T-helper 2 cell treated with Interferon-gamma antibody and Interleukin-4, amounts not matched to agents 100 ng/mL and 5 ng/mL, for 36 hours (primary cell): ENCODE measurements around the gene LBX1. TPM values are rescaled to one million over a fixed set of nuclear protein-coding genes. Genes with fewer than 3 reads are reported as not detected.

ENCODE experiments used
- intact Hi-C: fragments of 100-400 bp; cut with micrococcal nuclease; formaldehyde crosslinking; loops from one replicate; pipeline ENCODE4 v1.15.1; 2023
- total RNA-seq: library from RNA; stranded (reverse); gene quantifications from 2 replicates; pipeline ENCODE4 v1.2.3, GENCODE V29; 2022

Gene LBX1
- total RNA-seq: not detected in 2 replicates

DNA sequence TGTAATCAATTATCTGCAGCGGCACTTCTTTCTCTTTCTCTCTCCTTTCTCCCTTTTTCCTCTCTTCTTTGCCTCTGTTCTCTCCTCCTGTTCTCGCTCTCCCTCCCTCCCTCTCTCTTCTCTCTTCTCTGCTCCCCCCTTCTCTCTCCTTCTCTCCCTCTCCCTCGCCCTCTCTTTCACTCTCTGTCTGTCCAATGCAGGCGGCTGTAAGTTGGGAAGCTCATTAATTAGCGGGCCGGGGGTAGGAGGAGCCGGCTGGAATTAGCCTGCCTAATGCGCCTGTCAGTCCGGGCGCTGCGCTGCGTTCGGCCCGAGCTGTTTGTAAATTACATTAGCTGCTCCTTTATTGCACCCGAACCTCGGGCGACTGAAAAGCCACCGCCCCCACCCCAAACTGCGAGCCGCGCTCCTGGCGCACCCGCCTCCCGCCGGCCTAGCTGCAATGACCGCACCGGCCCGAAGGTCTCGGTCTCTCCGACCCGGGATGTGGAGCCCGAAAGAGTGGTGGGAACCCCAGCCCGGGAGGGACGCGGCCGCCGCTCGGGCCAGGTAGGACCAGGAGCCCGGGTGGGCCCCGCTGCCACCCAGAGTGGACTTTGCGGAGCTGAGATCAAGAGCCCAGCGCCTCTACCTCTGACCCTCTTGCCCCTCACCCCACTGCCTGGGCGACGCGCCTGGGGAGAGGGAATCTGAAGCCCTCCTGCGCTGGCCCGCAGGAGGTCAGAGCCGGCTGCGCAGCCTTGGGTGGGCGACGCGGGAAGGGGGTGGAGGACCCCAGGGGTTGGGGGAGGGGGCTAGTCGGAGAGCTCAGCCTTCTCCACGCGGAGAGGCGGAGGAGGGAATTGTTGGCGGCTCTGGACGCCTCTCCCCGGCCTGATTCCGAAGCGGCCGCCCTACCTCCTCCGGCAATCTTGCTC, at the start of gene LBX1:
LBX1 (minus strand) TSS at position 198 of the 917 bp plus-strand sequence. CDS start 648 bp downstream, outside the sequence.
- intact Hi-C loops: loop anchor here (2.0 to 10.0 kb wide), 3 partner anchors 99 to 1695 kb away; partner anchors contain the start of genes NKX2-3 and TLX1

GRCh38 chr10:101273741-101274140, 44.5 kb upstream of the LBX1 start:
- intact Hi-C loops: loop anchor here (2.0 kb wide), 2 partner anchors 169 to 297 kb away; no protein-coding TSS in a partner anchor

DNA sequence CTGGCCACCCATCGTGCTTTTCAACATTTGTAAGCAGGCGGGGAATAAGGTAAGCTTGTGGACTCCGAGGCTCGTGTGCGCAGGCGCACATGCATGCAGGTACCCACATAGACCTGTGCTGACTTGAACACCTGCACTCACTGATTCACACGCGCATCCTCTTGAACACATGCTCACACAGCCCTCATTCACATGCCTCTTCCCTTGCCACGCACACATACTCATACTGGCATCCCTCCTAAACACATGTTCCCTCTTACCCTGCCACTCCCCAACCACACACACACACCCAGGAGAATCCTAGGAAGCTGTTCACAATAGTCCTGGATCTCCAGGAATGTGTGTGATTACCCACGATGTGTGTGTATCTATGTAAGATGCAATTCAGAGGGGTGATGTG, 44.1 kb upstream of the LBX1 start:
- intact Hi-C loops: loop anchor here (2.0 kb wide), 2 partner anchors 169 to 297 kb away; no protein-coding TSS in a partner anchor

DNA sequence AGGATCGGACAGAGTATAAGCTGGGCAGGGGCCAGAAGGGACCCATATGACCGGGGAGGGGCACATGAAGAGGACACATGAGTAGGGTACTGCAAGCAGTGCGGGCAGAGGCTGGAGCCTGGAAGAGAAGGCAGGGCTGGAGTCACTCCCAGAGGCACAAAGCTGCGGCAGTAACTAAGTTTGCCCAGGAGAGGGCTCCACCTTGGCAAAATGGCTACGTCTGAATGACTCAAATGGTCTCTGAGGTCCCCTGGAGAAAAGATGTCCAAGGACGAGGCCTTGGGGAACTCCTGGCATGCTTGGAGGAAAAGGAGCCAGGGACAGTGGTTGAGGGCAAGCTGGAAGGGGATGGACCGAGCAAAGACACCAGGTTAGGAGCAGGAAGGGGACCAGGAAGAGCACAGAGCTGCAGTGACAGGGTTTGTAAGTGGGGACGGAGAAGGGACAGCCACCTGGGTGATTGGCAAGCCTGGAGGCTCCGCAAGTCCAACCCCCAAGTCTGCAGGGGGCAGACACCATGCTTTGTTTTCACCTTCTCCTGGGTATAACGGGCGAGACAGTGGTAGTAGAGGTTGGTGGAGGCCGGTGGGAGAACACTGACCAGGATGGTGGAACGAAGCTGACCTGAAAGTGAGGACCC, 43.1 kb upstream of the LBX1 start:
- intact Hi-C loops: loop anchor here (2.0 kb wide), 2 partner anchors 170 to 298 kb away; no protein-coding TSS in a partner anchor

DNA sequence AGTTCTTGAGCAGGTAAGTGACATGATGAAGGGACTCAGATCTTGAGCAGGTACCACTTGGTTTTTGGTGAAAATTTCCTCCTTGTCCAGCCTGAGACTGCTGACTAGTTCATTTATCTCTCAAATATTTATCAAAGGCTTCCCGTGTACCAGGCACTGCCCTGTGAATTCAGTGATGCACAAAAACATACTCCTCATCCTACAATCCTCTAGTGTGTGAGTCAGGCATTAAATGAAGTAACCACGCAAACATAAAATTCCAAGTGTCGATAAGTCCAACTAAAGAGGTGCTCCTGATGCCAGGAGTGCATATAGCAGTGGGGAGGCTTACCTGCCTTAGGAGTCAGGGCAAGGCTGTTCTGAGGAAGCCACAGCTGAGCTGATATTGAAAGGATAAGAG, 41.5 kb upstream of the LBX1 start:
- intact Hi-C loops: no loop called here

DNA sequence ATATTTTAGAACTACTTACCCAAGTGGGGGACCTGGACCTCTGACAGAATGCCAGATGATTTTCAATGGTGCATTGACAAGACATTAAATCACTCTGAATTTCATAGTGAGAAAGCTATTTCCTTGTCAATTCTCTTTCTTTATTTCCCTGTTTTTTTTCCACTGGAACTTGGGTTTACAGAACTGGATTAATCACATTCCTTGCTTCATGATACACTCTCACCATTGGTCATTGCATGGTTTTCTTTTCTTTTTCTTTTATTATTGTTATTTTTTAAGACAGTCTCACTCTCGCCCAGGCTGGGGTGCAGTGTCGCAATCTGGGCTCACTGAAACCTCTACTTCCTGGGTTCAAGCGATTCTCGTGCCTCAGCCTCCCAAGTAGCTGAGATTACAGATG, 38.5 kb upstream of the LBX1 start:
- intact Hi-C loops: no loop called here

GRCh38 chr10:101267290-101267680, 38.0 kb upstream of the LBX1 start:
- intact Hi-C loops: no loop called here

- intact Hi-C loops: no loop called here
These were observed 37.4 kb upstream of the LBX1 start for GRCh38 chr10:101266381-101267289.

- intact Hi-C loops: no loop called here
These were observed 34.0 kb upstream of the LBX1 start for GRCh38 chr10:101263150-101263752.

GRCh38 chr10:101262147-101262546, 32.9 kb upstream of the LBX1 start:
- intact Hi-C loops: no loop called here

DNA sequence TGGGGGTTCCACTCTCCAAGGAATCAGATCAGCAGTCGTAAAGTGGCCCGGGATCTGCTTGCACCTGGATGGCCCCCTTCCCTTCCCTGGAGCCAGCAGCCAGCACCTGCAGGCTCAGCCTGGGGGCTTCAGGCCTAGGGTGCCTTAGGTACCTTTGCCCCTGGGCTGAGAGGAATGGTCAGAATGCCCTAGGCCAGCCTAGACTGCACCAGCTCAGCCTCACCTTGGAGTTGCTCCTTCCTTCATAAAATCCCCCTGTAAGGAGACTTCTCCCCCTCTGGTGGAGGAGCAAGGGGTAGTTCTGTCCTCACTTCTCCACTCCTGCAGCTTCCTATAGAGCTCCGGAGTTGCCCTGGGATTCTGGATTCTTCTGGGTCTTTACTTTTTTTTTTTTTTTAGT, 32.4 kb upstream of the LBX1 start:
- intact Hi-C loops: no loop called here

GRCh38 chr10:101260764-101261481, 31.7 kb upstream of the LBX1 start:
- intact Hi-C loops: no loop called here

DNA sequence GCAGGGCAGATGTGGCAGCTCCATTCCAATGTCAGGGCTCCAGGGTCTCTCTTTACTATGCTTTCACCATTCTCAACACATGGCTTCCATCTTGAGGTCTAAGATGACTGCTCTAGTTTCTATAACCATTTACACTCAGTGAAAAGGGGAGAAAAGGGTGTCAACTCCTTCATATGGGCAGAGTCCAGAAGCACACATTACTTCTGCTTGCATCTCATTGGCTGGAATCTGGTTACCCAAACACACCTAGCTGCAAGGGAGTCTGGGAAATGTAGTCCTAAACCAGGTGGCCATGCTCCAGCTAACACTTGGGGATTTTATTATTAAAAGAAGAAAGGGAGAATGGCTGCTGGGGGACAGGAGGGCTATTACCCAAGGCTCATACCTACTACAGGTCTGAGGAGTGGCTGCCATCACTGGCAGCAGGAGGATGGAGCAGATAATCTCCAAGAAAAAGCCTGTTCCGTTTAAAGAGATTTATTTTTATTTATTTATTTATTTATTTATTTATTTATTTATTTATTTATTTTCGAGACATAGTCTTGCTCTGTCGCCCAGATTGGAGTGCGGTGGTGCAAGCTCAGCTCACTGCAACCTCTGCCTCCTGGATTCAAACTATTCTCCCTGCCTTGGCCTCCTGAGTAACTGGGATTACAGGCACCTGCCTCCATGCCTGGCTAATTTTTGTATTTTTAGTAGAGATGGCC, 29.1 kb upstream of the LBX1 start:
- intact Hi-C loops: no loop called here

DNA sequence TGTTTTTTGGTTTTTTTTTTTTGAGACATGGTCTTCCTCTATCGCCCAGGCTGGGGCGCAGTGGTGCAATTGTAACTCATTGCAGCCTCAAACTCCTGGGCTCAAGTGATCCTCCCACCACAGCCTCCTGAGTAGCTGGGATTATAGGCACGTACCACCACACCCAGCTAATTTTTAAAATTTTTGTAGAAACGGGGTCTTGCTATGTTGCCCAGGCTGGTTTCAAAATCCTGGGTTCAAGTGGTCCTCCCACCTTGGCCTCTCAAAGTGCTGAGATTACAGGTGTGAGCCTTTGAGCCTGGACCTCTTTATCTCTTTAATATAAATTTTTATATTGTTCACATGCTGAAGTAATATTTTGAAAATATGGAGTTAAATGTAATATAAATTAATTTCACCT, 28.2 kb upstream of the LBX1 start:
- intact Hi-C loops: no loop called here

DNA sequence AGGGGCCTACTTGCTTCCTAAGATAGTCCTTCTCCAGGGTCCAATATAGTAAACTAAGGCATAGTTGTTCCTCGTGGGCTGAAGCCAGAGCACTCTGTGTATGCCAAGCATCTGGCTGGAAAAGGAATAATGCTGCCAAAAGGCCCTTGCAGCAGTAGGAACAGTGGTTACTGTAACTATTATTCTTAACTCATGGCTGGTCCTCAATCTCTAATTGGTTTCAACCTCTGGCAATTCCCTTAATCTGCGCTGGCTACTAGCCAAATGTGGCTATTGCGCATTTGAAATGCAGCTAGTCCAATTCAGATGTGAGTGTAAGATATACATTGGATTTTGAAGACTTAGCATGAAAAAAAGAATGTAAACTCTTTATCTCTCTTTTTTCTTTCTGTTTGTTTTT, 27.8 kb upstream of the LBX1 start:
- intact Hi-C loops: no loop called here

DNA sequence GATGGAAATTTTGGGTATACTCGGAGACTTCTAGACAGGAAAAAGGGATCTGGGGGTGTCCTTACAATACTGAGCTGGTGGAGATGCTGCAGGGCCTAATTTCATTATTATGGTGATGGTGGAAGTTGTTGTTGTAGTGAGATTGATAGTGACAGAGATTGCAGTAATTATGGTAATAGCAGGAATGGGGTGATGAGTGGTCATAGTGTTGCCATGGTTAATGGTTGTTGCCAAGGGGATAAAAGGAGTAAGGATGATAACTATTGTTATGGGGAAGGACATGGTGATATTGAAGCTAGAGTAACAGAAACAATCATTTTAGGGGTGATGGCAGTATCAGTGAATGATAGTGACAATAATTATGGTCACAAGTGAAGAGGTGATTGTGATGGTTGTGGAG, 27.1 kb upstream of the LBX1 start:
- intact Hi-C loops: no loop called here

DNA sequence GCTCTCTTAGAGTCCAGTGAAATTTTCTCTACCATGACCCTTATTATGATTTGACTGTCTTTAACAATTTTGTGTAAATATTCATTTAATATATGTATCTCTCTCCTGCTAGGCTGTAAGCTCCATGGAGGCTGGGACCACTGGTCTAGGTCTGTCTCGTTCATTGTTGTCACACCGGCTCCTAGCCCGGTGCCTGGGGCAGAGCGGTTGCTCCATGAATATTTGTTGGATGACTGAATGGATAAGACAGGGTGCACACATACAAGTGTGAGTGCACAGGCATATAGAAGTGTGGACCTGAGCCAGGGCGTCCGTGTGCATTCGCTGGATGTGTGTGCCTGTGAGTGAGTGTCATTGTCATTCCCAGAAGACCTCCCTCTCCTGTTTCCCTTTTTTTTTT, 20.9 kb upstream of the LBX1 start:
- intact Hi-C loops: no loop called here

DNA sequence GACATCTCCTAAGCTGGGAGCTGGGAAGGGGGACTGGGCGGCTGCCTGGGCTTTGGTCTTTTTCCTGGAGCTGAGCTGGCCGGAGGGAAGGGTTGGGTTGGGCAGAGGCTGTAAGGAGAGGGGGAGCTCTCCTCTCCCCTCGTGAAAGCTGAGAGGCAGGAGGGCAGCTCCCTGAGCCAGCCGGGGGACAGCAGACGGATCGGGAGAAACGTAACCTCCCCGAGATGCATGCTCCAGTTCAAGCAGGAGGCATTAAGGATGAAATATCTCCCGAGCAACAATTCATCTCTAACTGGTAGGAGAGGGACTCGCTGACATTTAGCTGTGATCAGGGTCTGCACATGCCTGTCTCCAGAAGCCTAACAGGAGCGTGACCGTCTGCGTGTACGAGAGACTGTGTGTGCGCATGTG, 19.9 kb upstream of the LBX1 start:
- intact Hi-C loops: no loop called here

DNA sequence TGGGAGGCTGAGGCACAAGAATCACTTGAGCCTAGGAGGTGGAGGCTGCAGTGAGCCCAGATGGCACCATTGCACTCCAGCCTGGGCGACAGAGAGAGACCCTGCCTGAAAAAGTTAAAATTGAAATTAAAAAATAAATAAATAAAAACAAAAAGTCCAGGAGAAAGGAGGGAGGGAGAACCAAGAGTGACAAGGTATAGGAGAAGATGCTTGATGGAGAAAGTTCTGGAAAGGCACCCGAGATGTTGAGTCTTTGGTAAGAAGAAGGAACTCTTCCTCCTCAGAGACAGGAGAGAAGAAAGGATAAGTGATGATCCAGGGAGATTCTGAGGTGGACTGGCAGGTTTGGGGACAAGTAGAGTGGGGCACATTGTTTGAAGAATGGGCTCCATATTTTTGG, 17.4 kb upstream of the LBX1 start:
- intact Hi-C loops: no loop called here
